Body of pancreas (tissue), 4 donors: ENCODE measurements around the gene RMI2. TPM values are rescaled to one million over a fixed set of nuclear protein-coding genes. Genes with fewer than 3 reads are reported as not detected.
A peak's percentile ranks its signal among the peaks of the same experiment; 100 is the strongest.

ENCODE experiments used
- ATAC-seq: fragments of 150-250 bp; one replicate; pipeline ENCODE4 v1.9.1; 2016
- DNase-seq, 4 donors: peaks; one replicate each; pipeline ENCODE4 v3.0.0-alpha.2; 2019
- H3K27ac ChIP-seq, 4 donors: fragments of 200-600 bp; sonication (generic); 1 replicate in 3 of 4; 2 replicates in 1 of 4; pipeline versions ENCODE4 v1.5.1 to v1.6.1; 2016 to 2019; ENCODE audit warnings: mild to moderate bottlenecking in 1 of 4, mixed read lengths in 1 of 4, moderate library complexity in 1 of 4
- H3K27me3 ChIP-seq, 2 donors: fragments of 200-600 bp; sonication (generic); one replicate each; pipeline ENCODE4 v1.6.0; 2016; ENCODE audit warnings: mild to moderate bottlenecking in 1 of 2
- H3K36me3 ChIP-seq, 2 donors: fragments of 200-600 bp; sonication (generic); replicated peaks in 1 of 2; 2 replicates each; pipeline ENCODE4 v1.5.1; 2016; ENCODE audit warnings: low read depth in 2 of 2; ENCODE audit not compliant: insufficient read depth in 1 of 2
- H3K4me1 ChIP-seq: fragments of 200-600 bp; sonication (generic); one replicate; pipeline ENCODE4 v1.6.0; 2016
- H3K4me3 ChIP-seq, 2 donors: fragments of 200-600 bp; sonication (generic); 1 replicate in 1 of 2; 2 replicates in 1 of 2; pipeline ENCODE4 v1.5.1; 2016 to 2019
- H3K9me3 ChIP-seq, 3 donors: fragments of 200-600 bp; sonication (generic); 1 replicate in 2 of 3; 2 replicates in 1 of 3; pipeline ENCODE4 v1.5.1; 2016
- CTCF ChIP-seq, 7 experiments: fragments of 450-650 bp in 4 of 7; fragments of 200-600 bp in 3 of 7; sonication (generic) in 3 of 7; IDR thresholded peaks; one replicate each; pipeline ENCODE4 v1.5.1; 2016 to 2019; ENCODE audit warnings: antibody characterized with exemption in 7 of 7
- POLR2A ChIP-seq, 3 donors: fragments of 450-650 bp; IDR thresholded peaks; one replicate each; pipeline ENCODE4 v1.6.1; 2016; ENCODE audit warnings: antibody characterized with exemption in 3 of 3, mild to moderate bottlenecking in 2 of 3
- whole genome bisulfite sequencing, 2 donors: methylation state at CpG; one replicate each; pipeline ENCODE4 v1.1.5; 2017; 5-methylcytosine and 5-hydroxymethylcytosine counted together
- intact Hi-C: fragments of 100-400 bp; cut with DNase I; formaldehyde crosslinking; loops from one replicate; pipeline ENCODE4 v1.15.1; 2023
- total RNA-seq, 2 donors: library from RNA; depleted of rRNA; stranded (reverse); fragments of >200 nt; gene quantifications; one replicate each; pipeline ENCODE4 v1.1.0, GENCODE V29; 2016

The RMI2 gene
- total RNA-seq, 2 donors from 2014 or later = 1.3 to 3.0 TPM

- Histone ChIP-seq H3K36me3 (no peaks in the 10 kb centered on the region), H3K4me3 (no peak overlapping the region), H3K9me3 (no peaks in the 10 kb centered on the region), H3K4me1 (no peaks in the 10 kb centered on the region), H3K27me3 (no peaks in the 10 kb centered on the region), H3K27ac (peak overlapping the region in 3 of 4 donors; percentile 15 to 63 (median 44))
- WGBS, 2 donors = 33 to 48% methylated on average over 7 of the region's 7 CpGs
- TF ChIP-seq CTCF (IDR thresholded peaks at IDR 0.05) (no peak), POLR2A (IDR thresholded peaks at IDR 0.05) (no peak)
- intact Hi-C loops = no loop called here
- ATAC-seq (peak; percentile 89), DNase-seq (peak in 3 of 4 donors; percentile 53 to 61 (median 60))
These were observed 34.2 kb downstream of the RMI2 start for GRCh38 chr16:11379420-11379819.

GRCh38 chr16:11380836-11381235, 35.6 kb downstream of the RMI2 start:
- ATAC-seq = no peak
- no peaks in the 10 kb centered on the region for H3K36me3 ChIP-seq
- no peaks in the 10 kb centered on the region for H3K27me3 ChIP-seq
- no peak for DNase-seq
- intact Hi-C loops = no loop called here
- H3K4me1 ChIP-seq = no peaks in the 10 kb centered on the region
- H3K9me3 ChIP-seq = no peaks in the 10 kb centered on the region
- H3K27ac ChIP-seq = no peak overlapping the region
- TF ChIP-seq POLR2A (IDR thresholded peaks at IDR 0.05) = no peak
- TF ChIP-seq CTCF (IDR thresholded peaks at IDR 0.05) = no peak
- no peak overlapping the region for H3K4me3 ChIP-seq
- WGBS, 2 donors = 79 to 89% methylated on average over 9 of the region's 9 CpGs

- Histone ChIP-seq H3K4me3 (no peak overlapping the region), H3K36me3 (no peaks in the 10 kb centered on the region), H3K27me3 (no peaks in the 10 kb centered on the region), H3K27ac (no peak overlapping the region), H3K9me3 (no peaks in the 10 kb centered on the region), H3K4me1 (no peaks in the 10 kb centered on the region)
- ATAC-seq = no peak
- intact Hi-C loops = no loop called here
- no peak for DNase-seq
- WGBS, 2 donors = 86 to 100% methylated on average over 2 to 15 of the region's 15 CpGs
- TF ChIP-seq CTCF (IDR thresholded peaks at IDR 0.05) (no peak), POLR2A (IDR thresholded peaks at IDR 0.05) (no peak)
These were observed 38.4 kb downstream of the RMI2 start for GRCh38 chr16:11383481-11384183.

- no peaks in the 10 kb centered on the region for H3K27me3 ChIP-seq
- intact Hi-C loops = no loop called here
- H3K9me3 ChIP-seq = no peaks in the 10 kb centered on the region
- H3K4me1 ChIP-seq = no peaks in the 10 kb centered on the region
- DNase-seq (no peak), ATAC-seq (no peak)
- TF ChIP-seq POLR2A (IDR thresholded peaks at IDR 0.05) = no peak
- no peak for TF ChIP-seq CTCF (IDR thresholded peaks at IDR 0.05)
- H3K36me3 ChIP-seq = no peaks in the 10 kb centered on the region
- 86 to 100% methylated on average over 4 to 25 of the region's 25 CpGs for WGBS, 2 donors
- H3K27ac ChIP-seq = no peak overlapping the region
- H3K4me3 ChIP-seq = no peak overlapping the region
These were observed 39.1 kb downstream of the RMI2 start for GRCh38 chr16:11384184-11384955.
